H1 (cell line): ENCODE data around the gene CTNND2. TPM values are rescaled to one million over a fixed set of nuclear protein-coding genes. Genes with fewer than 3 reads are reported as not detected.

Experiments
- CTCF ChIP-seq, 3 experiments: IDR thresholded peaks; 1 replicate in 2 of 3; 2 replicates in 1 of 3; pipeline versions ENCODE4 v1.5.1 to v1.6.1; 2011; ENCODE audit warnings: low read length in 3 of 3, mild to moderate bottlenecking in 3 of 3, inconsistent platforms in 2 of 3, low read depth in 1 of 3, moderate library complexity in 1 of 3; ENCODE audit not compliant: insufficient read depth in 1 of 3; ENCODE audit errors: control extremely low read depth in 1 of 3
- polyA plus RNA-seq, 7 experiments: library from polyadenylated mRNA; depleted of rRNA in 3 of 7; stranded (reverse) in 5 of 7; unstranded in 2 of 7; fragments of >200 nt in 5 of 7; fragments of 200-250 nt in 2 of 7; gene quantifications; 1 replicate in 5 of 7; 2 replicates in 1 of 7; 4 replicates in 1 of 7; pipeline versions ENCODE4 v1.2.1 to v1.2.3, GENCODE V29; 2011 to 2013; ENCODE audit warnings: missing spikeins in 2 of 7, mixed read lengths in 2 of 7
- total RNA-seq: library from RNA; stranded (reverse); fragmentation: NEBNext Ultra II Directional; extraction: Animal tissue kit (Norgen Biotek cat#: 25700); gene quantifications from 2 replicates; pipeline ENCODE4 v1.2.1, GENCODE V29; 2021

The CTNND2 gene
- total and polyA plus RNA-seq, 2 of the 8 experiments (the other 6 are each of a cell fraction or from before 2014, with no cell fraction given): 7.4 to 14.2 TPM

DNA sequence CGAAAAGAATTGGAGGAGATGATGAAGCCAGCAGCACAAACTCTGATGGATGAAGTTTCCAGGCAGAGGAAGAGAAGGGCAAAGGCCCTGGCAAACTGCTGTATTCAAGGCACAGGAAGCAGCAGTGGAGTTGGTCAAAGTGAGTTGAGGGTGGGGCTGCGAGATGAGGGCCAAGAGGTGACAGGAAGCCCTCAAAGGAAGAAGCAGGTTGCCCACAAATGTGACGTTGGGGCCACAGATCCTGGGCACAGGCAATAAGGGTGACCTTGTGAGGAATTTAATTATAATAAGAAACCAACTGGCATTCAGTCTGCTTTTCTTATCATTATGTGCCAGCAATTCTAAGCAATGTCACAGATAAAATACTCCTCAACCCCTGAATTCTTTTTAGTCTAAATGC, 261.8 kb downstream of the CTNND2 start (continued):
- TF ChIP-seq CTCF (IDR thresholded peaks at IDR 0.05; ENCODE audit: control extremely low read depth in 1 of 3, insufficient read depth in 1 of 3, low read depth in 1 of 3, low read length in 3 of 3): no peak
